HCT116 (cell line): Measurements from ENCODE around the gene WDR27. TPM values are rescaled to one million over a fixed set of nuclear protein-coding genes. Genes with fewer than 3 reads are reported as not detected.

Experiments
- ATAC-seq: fragments of 200-7000 bp; cut with Tn5 transposase; 2 replicates; pipeline ENCODE4 v1.9.1; 2020; ENCODE audit warnings: mild to moderate bottlenecking, moderate library complexity
- BruUV-seq: library from RNA; stranded (reverse); fragments of 400-500 nt; replicated peaks from 2 replicates; lab custom pipeline; 2021; lab: Mats Ljungman, UMichigan
- CTCF ChIA-PET: fragments of 300-600 bp; sonication (Branson Sonifier 250); formaldehyde crosslinking; loops from one replicate; lab custom pipeline; 2021; ENCODE audit warnings: antibody characterized with exemption; lab: Charles Lee
- POLR2A ChIA-PET: fragments of 300-600, 350-600 bp; sonication (Branson Sonifier 250); formaldehyde crosslinking; loops from one replicate; lab custom pipeline; 2021; ENCODE audit warnings: antibody characterized with exemption; lab: Charles Lee
- RAD21 ChIA-PET, 2 experiments: fragments of 300-600 bp; sonication (Branson Sonifier 250); formaldehyde crosslinking; loops; one replicate each; lab custom pipeline; 2023; ENCODE audit warnings: low total read pairs in 2 of 2; ENCODE audit not compliant: uncharacterized antibody in 2 of 2, unreplicated experiment in 2 of 2, low non-redundant PET in 1 of 2; lab: Charles Lee
- DNase-seq: peaks from one replicate; pipeline ENCODE4 v3.0.0-alpha.2; 2010; ENCODE audit warnings: low read depth, low spot score
- H2AFZ ChIP-seq: fragments of 200-600 bp; shearing (Covaris generic), sonication (generic); 2 replicates; pipeline ENCODE4 v1.6.1; 2017; ENCODE audit warnings: low read depth, mixed run types, mixed read lengths, antibody characterized with exemption, low read length; ENCODE audit not compliant: poor library complexity, severe bottlenecking
- H3K27ac ChIP-seq: 2 replicates; pipeline ENCODE4 v1.5.1; 2012; ENCODE audit warnings: low read depth, low read length
- H3K27me3 ChIP-seq: fragments of 200-600 bp; sonication (generic); 2 replicates; pipeline ENCODE4 v1.6.1; 2016; ENCODE audit warnings: mixed run types, low read length, mixed read lengths; ENCODE audit not compliant: insufficient read depth
- H3K36me3 ChIP-seq, 2 experiments: fragments of 200-500 bp in 1 of 2; fragments of 200-600 bp in 1 of 2; sonication (Bioruptor generic) in 1 of 2; sonication (generic) in 1 of 2; 2 replicates each; pipeline versions ENCODE4 v1.5.1 to v1.6.1; 2014 to 2016; ENCODE audit warnings: low read length in 2 of 2, inconsistent platforms in 1 of 2, mixed read lengths in 1 of 2, mixed run types in 1 of 2; ENCODE audit not compliant: insufficient read depth in 2 of 2, control insufficient read depth in 1 of 2
- H3K4me1 ChIP-seq, 2 experiments: fragments of 200-600 bp in 1 of 2; sonication (generic) in 1 of 2; 2 replicates each; pipeline versions ENCODE4 v1.5.1 to v1.6.1; 2012 to 2017; ENCODE audit warnings: low read length in 2 of 2, inconsistent platforms in 1 of 2, mild to moderate bottlenecking in 1 of 2, mixed read lengths in 1 of 2, mixed run types in 1 of 2, moderate library complexity in 1 of 2; ENCODE audit not compliant: insufficient read depth in 2 of 2, control insufficient read depth in 1 of 2
- H3K4me2 ChIP-seq: fragments of 200-600 bp; sonication (generic); 2 replicates; pipeline ENCODE4 v1.6.1; 2017; ENCODE audit warnings: mixed run types, low read length, mixed read lengths
- H3K4me3 ChIP-seq, 2 experiments: fragments of 200-600 bp in 1 of 2; sonication (generic) in 1 of 2; replicated peaks in 1 of 2; 2 replicates each; pipeline ENCODE4 v1.5.1; 2011 to 2016; ENCODE audit warnings: low read length in 2 of 2, control low read depth in 1 of 2, low read depth in 1 of 2, mild to moderate bottlenecking in 1 of 2, mixed read lengths in 1 of 2, mixed run types in 1 of 2
- H3K79me2 ChIP-seq: fragments of 200-600 bp; sonication (generic); 2 replicates; pipeline ENCODE4 v1.6.1; 2017; ENCODE audit warnings: mild to moderate bottlenecking, mixed run types, low read length, moderate library complexity, mixed read lengths; ENCODE audit not compliant: insufficient read depth
- H3K9ac ChIP-seq: fragments of 200-600 bp; sonication (generic); 2 replicates; pipeline ENCODE4 v1.6.1; 2016; ENCODE audit warnings: low read length, mixed read lengths
- H3K9me2 ChIP-seq: fragments of 200-600 bp; sonication (generic), shearing (Covaris generic); 2 replicates; pipeline ENCODE4 v1.6.1; 2017; ENCODE audit warnings: mixed run types, mild to moderate bottlenecking, moderate library complexity; ENCODE audit not compliant: insufficient read depth
- H3K9me3 ChIP-seq, 2 experiments: fragments of 200-500 bp in 1 of 2; fragments of 200-600 bp in 1 of 2; sonication (Bioruptor generic) in 1 of 2; sonication (generic) in 1 of 2; 2 replicates each; pipeline ENCODE4 v1.6.1; 2014 to 2017; ENCODE audit warnings: low read length in 2 of 2, mixed read lengths in 2 of 2, inconsistent platforms in 1 of 2, low read depth in 1 of 2, mild to moderate bottlenecking in 1 of 2, mixed run types in 1 of 2, moderate library complexity in 1 of 2; ENCODE audit not compliant: control insufficient read depth in 1 of 2, insufficient read depth in 1 of 2
- H4K20me1 ChIP-seq: fragments of 200-600 bp; sonication (generic), shearing (Covaris generic); 2 replicates; pipeline ENCODE4 v1.6.1; 2017; ENCODE audit warnings: mixed run types, mild to moderate bottlenecking, moderate library complexity; ENCODE audit not compliant: insufficient read depth
- ATF3 ChIP-seq: IDR thresholded peaks from 2 replicates; pipeline ENCODE4 v1.6.1; 2012
- CBX3 ChIP-seq: IDR thresholded peaks from 2 replicates; pipeline ENCODE4 v1.6.1; 2012; ENCODE audit warnings: low read depth
- EGR1 ChIP-seq: IDR thresholded peaks from 2 replicates; pipeline ENCODE4 v1.6.1; 2012; ENCODE audit warnings: low read depth
- ELF1 ChIP-seq: IDR thresholded peaks from 2 replicates; pipeline ENCODE4 v1.6.1; 2012; ENCODE audit warnings: low read depth, borderline replicate concordance
- EZH2 ChIP-seq: fragments of 200-600 bp; sonication (generic); IDR thresholded peaks from 2 replicates; pipeline ENCODE4 v1.6.1; 2017; ENCODE audit warnings: antibody characterized with exemption, mixed run types
- JUND ChIP-seq: IDR thresholded peaks from 2 replicates; pipeline ENCODE4 v1.6.1; 2012
- POLR2AphosphoS5 ChIP-seq: IDR thresholded peaks from 2 replicates; pipeline ENCODE4 v1.6.1; 2011; ENCODE audit warnings: mild to moderate bottlenecking, low read depth, low read length, moderate library complexity
- RAD21 ChIP-seq: IDR thresholded peaks from 2 replicates; pipeline ENCODE4 v1.6.1; 2012; ENCODE audit warnings: low read depth, mild to moderate bottlenecking
- ZFX ChIP-seq: fragments of 450-650 bp; IDR thresholded peaks from 2 replicates; pipeline ENCODE4 v1.6.1; 2017
- intact Hi-C: fragments of 100-400 bp; cut with micrococcal nuclease; formaldehyde crosslinking; loops from 2 replicates; pipeline ENCODE4 v1.10.0; 2022
- total RNA-seq: library from RNA; stranded (reverse); gene quantifications from one replicate; pipeline ENCODE4 v1.2.1, GENCODE V29; 2021; ENCODE audit not compliant: unreplicated experiment
- TF ChIP-seq, protein P1 (sequence below): IDR thresholded peaks from 2 replicates; pipeline ENCODE4 v1.6.1; 2012

Gene WDR27
- total RNA-seq, 1 experiment from 2014 or later, result 60.6 TPM

GRCh38 chr6:169738204-169738975 lies 36.6 kb upstream of the WDR27 start (continued):
- TF ChIP-seq ATF3, result no peak
- no peak for TF ChIP-seq EGR1
- TF ChIP-seq, protein P1, sequence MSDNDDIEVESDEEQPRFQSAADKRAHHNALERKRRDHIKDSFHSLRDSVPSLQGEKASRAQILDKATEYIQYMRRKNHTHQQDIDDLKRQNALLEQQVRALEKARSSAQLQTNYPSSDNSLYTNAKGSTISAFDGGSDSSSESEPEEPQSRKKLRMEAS, result no peak

- H3K36me3 ChIP-seq, result no peaks in the 10 kb centered on the region
- TF ChIP-seq EGR1 (no peak), ELF1 (no peak), EZH2 (no peak), POLR2AphosphoS5 (no peak), RAD21 (no peak), JUND (no peak), ZFX (no peak), CBX3 (no peak)
- TF ChIP-seq, all 23 proteins: peak for 0
- no peaks in the 10 kb centered on the region for H3K79me2 ChIP-seq
- H3K4me2 ChIP-seq, result no peak overlapping the region
- no peak overlapping the region for H3K9ac ChIP-seq
- no peak for DNase-seq
- H3K9me2 ChIP-seq, result no peaks in the 10 kb centered on the region
- ChIA-PET CTCF (no interaction called here), RAD21 (no interaction called here), POLR2A (no interaction called here)
- H3K27ac ChIP-seq, result no peak overlapping the region
- H4K20me1 ChIP-seq, result no peaks in the 10 kb centered on the region
- H3K27me3 ChIP-seq, result no peaks in the 10 kb centered on the region
- no peak for ATAC-seq
- no peaks in the 10 kb centered on the region for H3K9me3 ChIP-seq
- intact Hi-C loops, result no loop called here
- H2AFZ ChIP-seq, result no peak overlapping the region
- BruUV-seq, result no TSS peak
- no peak overlapping the region for H3K4me3 ChIP-seq
- peaks cover 7 to 8% of the 10 kb centered on the region in 2 experiments for H3K4me1 ChIP-seq
Observed at GRCh38 chr6:169729961-169730360, 28.1 kb upstream of the WDR27 start.
